ENCODE data around the gene KDM1B. TPM values are rescaled to one million over a fixed set of nuclear protein-coding genes. Genes with fewer than 3 reads are reported as not detected.

The KDM1B gene, protein sequence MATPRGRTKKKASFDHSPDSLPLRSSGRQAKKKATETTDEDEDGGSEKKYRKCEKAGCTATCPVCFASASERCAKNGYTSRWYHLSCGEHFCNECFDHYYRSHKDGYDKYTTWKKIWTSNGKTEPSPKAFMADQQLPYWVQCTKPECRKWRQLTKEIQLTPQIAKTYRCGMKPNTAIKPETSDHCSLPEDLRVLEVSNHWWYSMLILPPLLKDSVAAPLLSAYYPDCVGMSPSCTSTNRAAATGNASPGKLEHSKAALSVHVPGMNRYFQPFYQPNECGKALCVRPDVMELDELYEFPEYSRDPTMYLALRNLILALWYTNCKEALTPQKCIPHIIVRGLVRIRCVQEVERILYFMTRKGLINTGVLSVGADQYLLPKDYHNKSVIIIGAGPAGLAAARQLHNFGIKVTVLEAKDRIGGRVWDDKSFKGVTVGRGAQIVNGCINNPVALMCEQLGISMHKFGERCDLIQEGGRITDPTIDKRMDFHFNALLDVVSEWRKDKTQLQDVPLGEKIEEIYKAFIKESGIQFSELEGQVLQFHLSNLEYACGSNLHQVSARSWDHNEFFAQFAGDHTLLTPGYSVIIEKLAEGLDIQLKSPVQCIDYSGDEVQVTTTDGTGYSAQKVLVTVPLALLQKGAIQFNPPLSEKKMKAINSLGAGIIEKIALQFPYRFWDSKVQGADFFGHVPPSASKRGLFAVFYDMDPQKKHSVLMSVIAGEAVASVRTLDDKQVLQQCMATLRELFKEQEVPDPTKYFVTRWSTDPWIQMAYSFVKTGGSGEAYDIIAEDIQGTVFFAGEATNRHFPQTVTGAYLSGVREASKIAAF
- total RNA-seq (2022; extraction: Qiagen RNA extraction) = 6.3 to 7.9 TPM (median 7.7 TPM) in 5 replicates

DNA sequence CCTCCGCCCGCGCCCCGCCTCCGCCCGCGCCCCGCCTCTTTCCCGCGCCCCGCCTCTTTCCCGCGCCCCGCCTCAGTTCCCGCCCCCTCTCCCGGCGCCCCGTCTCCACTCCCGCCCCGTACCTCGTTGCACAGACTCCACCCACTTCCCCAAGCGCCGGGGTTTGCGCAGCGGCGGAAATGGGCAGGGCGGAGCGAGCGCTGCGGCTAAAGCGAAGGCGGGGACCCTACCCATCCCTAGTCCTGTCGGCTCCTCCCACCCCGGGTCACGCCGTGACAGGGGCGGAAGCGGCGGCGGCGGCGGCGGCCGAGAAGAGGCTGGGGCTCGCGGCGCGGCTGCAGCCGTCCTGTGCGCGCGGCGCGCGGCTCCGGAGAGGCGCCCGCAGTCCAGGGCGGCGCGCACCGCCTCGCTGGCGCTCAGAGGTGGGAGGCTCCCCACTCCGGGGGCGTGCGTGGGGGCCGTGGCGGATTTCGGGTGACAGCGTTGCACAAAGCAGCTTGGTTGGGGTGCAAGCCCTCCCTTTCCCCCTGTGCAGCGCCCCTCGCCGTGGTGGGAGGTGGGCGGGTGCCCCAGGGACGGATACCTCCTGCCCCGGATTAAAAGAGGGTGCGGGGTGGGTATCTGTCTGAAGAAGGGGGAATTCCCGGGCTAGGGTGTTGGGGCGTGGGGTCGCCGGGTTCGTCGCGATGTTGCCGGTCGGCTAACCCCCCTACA is at the start of gene KDM1B:
Gene KDM1B, plus strand, starts transcription at position 273 of the 714 bp plus-strand sequence. CDS start 4,474 bp downstream, outside the sequence.

DNA sequence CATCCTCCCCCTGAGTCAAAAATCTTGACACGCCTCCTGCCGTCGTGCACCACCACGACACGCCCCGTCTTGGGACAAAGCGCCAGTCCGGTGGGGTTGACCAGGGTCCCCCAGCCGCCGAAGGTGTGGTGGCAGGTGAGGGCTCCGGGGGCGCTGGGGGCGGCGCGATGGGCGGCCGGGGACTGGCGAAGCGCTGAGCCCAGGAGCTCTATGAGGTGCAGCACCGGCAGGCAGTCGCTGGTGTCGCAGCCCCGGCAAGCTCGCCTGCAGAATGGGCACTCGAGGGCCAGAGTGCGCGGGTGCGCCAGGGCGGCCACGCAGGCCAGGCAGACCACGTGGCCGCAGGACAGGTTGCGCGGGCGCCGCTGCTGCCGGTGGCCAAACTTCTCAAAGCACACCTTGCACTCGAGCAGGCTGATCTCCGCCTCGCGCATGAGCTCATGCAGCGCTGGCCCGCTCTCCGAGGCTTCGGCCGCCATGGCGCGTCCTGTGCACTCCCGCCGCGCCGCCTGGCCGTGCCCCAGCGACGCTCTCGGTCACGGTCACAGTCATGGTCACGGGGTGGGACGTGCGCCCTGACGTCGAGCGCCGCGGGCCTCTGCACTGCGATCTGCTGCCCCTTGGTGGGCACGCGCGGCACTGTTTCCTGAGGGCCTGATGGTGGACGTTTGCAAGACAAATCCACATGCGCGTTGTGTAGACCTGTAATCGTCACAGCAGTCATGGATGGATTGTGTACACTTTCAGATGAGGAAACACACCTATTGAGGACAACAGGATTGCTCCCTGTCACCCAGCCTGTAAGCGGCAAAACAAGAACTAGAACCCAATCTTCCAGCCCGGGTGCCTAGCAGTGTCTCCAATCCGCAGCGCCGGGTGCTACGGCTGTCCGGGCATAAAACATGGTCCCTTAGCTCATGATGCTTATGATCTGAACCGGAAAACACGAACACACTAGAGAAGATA is 32.8 kb upstream of the KDM1B start, which contains the start of gene NHLRC1:
Gene NHLRC1, minus strand, starts transcription at position 550 of the 966 bp plus-strand sequence. Its CDS starts 71 bp downstream, at position 479.

DNA sequence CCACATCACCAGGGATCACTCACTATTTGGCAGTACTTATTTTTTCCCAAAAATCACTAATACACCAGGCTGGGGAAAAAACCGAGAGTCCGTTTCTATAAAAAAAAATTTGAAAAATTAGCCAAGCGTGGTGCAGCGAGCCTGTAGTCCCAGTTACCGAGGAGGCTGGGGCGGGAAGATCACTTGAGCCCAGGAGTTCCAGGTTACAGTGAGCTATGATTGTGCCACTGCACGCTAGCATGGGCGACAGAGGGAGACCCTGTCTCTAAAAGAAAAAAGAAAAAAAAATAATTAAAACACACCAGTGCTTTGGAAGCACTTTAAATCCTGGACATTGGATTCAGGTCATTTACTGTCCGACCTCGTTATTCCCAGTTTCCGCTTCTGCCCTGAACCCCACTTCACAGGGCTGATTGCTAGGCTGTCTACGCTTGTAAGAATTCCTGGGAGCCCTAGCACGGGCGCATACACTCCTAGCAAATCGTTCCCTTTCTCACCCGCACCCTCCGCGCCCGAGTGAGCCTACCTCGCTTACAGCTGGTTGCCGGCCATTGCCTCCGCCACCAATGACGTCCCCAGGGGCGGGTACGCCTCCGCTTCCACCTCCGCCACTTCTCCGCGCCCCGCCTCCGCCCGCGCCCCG is 594 bp upstream of the KDM1B start, which contains the start of gene TPMT:
Gene TPMT, minus strand, starts transcription at position 571 of the 643 bp plus-strand sequence. CDS start 5,950 bp downstream, outside the sequence.

DNA sequence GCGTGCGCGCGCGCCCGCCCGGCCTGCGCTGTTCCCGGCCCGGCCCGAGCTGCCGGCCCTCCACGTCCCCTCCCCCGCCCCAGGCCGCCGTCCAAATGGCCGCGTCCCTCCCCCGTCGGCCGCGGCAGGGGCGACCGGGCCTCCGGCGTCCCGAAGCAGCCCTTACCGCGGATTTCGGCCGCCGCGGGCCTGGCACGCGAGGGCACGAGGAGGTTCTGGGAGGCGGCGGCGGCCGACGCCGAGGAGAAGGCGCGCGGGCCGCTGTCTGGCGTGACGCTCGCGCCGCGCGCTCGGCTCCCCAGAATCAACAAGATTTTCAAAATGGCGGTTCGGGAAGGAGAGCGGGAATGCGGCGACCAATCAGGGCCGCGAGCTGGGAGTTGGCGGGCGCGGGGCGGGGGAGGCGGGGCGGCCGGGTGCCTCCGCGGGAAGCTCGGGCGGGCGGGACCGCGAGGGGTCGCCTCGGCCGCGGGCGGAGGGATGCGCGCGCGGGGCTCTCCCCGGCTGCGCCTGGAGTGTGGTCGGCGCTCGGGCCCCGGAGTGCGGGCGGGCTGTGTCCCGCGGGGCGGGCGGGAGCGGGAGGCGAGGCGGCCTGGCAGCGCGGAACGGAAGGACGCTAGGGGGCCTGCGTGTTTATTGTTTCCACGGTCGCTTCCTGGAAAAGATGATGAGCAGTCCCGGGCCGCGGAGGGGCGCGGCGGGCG is 109.1 kb downstream of the KDM1B start, which contains the start of gene DEK:
Gene DEK, minus strand, starts transcription at position 312 of the 704 bp plus-strand sequence. CDS start 543 bp downstream, outside the sequence.

Other genes with a start within 250 kb of the KDM1B start
- gene KIF13A, start 167.8 kb upstream of the KDM1B start, total RNA-seq (2022; extraction: Qiagen RNA extraction) = 18.9 to 23.2 TPM (median 20.6 TPM) in 5 replicates
- gene NHLRC1, start 32.7 kb upstream of the KDM1B start, total RNA-seq (2022; extraction: Qiagen RNA extraction) = 1.4 to 2.3 TPM (median 1.9 TPM) in 5 replicates
- gene TPMT, start 345 bp upstream of the KDM1B start, total RNA-seq (2022; extraction: Qiagen RNA extraction) = 5.7 to 6.9 TPM (median 5.8 TPM) in 5 replicates
- 67.1 to 116 TPM (median 86.2 TPM) in 5 replicates for gene DEK, start 109.1 kb downstream of the KDM1B start, total RNA-seq (2022; extraction: Qiagen RNA extraction)
- gene RNF144B, start 231.9 kb downstream of the KDM1B start, total RNA-seq (2022; extraction: Qiagen RNA extraction) = 0.17 to 1.1 TPM (median 0.39 TPM) in 5 replicates

Data from A549 treated with CORT108297 at 1 μM for 4 hours (cell line).